GM13976 (cell line): Measurements from ENCODE around the gene CBLC.

Source experiments
- DNase-seq: peaks from one replicate; pipeline ENCODE4 v3.0.0; 2012; ENCODE audit warnings: low spot score
- in situ Hi-C: fragments of 300-500 bp; cut with MboI; formaldehyde crosslinking; loops from one replicate; pipeline ENCODE4 v1.12.0; 2022; ENCODE audit warnings: low sequenced_read_pairs, mixed read lengths, inconsistent platforms; ENCODE audit not compliant: unreplicated experiment
- TF ChIP-seq, protein P1 (sequence below): IDR thresholded peaks from 2 replicates; pipeline ENCODE4 v1.5.1; 2012; ENCODE audit warnings: borderline replicate concordance, mild to moderate bottlenecking; ENCODE audit not compliant: insufficient read depth; ENCODE audit errors: extremely low read depth, missing control alignments, control extremely low read depth

The CBLC gene, protein sequence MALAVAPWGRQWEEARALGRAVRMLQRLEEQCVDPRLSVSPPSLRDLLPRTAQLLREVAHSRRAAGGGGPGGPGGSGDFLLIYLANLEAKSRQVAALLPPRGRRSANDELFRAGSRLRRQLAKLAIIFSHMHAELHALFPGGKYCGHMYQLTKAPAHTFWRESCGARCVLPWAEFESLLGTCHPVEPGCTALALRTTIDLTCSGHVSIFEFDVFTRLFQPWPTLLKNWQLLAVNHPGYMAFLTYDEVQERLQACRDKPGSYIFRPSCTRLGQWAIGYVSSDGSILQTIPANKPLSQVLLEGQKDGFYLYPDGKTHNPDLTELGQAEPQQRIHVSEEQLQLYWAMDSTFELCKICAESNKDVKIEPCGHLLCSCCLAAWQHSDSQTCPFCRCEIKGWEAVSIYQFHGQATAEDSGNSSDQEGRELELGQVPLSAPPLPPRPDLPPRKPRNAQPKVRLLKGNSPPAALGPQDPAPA

DNA sequence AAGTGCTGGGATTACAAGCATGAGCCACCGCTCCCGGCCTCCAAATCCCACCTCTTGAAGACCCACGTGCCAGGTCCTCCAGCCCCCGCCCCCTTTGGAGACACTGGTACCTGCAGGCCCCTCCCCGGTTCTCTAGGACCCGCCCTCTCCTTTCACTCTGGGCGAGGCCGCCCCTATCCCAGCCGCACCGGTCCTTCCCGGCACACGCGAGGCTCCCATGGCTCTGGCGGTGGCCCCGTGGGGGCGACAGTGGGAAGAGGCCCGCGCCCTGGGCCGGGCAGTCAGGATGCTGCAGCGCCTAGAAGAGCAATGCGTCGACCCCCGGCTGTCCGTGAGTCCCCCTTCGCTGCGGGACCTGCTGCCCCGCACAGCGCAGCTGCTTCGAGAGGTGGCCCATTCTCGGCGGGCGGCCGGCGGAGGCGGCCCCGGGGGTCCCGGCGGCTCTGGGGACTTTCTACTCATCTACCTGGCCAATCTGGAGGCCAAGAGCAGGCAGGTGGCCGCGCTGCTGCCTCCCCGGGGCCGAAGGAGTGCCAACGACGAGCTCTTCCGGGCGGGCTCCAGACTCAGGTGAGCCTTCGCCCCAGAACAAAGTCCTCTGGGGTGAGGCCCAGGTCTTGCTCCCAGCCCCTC lies at the start of gene CBLC:
Gene CBLC (plus strand): TSS at position 176 of the 633 bp plus-strand sequence. CDS start 42 bp downstream, at position 218.
- in situ Hi-C loops, result no loop called here
- TF ChIP-seq, protein P1, sequence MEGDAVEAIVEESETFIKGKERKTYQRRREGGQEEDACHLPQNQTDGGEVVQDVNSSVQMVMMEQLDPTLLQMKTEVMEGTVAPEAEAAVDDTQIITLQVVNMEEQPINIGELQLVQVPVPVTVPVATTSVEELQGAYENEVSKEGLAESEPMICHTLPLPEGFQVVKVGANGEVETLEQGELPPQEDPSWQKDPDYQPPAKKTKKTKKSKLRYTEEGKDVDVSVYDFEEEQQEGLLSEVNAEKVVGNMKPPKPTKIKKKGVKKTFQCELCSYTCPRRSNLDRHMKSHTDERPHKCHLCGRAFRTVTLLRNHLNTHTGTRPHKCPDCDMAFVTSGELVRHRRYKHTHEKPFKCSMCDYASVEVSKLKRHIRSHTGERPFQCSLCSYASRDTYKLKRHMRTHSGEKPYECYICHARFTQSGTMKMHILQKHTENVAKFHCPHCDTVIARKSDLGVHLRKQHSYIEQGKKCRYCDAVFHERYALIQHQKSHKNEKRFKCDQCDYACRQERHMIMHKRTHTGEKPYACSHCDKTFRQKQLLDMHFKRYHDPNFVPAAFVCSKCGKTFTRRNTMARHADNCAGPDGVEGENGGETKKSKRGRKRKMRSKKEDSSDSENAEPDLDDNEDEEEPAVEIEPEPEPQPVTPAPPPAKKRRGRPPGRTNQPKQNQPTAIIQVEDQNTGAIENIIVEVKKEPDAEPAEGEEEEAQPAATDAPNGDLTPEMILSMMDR, result no peak
- DNase-seq, result no peak

DNA sequence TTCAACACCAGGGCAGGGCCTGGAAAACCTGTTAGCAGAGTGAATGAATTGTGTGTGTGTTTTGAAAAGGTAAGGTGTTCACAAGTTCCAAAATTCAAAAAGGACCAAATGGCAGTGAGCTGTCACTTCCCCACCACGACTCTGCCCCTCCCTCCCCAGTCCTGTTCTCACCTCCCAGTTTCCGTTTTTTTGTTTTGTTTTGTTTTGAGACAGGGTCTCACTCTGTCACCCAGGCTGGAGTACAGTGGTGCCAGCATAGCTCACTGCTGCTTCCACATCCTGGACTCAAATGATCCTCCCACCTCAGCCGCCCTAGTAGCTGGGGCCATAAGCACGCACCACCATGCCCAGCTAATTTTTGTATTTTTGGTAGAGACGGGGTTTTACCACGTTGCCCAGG lies 49.5 kb upstream of the CBLC start:
- TF ChIP-seq, protein P1, result no peak
- DNase-seq, result no peak
- in situ Hi-C loops, result no loop called here

DNA sequence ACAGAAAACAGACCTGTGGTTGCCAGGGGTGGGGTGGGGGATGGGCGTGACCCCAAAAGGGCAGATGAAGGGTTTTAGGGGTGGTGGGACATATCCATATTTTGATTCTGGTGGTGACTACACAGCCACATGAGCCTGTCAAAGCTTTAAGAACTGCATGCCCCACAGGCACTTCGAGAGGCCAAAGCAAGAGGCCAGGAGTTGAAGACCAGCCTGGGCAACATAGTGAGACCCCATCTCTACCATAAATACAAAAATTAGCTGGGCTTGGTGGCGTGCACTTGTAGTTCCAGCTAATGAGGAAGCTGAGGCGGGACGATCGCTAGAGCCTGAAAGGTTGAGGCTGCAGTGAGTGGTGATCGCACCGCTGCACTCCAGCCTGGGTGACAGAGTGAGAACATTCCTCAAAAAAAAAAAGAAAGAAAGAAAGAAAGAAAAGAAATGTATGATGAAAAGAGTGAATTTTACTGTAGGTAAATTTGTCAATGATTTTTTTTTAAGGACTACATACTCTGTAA lies 48.1 kb upstream of the CBLC start:
- TF ChIP-seq, protein P1, result no peak
- DNase-seq, result no peak

DNA sequence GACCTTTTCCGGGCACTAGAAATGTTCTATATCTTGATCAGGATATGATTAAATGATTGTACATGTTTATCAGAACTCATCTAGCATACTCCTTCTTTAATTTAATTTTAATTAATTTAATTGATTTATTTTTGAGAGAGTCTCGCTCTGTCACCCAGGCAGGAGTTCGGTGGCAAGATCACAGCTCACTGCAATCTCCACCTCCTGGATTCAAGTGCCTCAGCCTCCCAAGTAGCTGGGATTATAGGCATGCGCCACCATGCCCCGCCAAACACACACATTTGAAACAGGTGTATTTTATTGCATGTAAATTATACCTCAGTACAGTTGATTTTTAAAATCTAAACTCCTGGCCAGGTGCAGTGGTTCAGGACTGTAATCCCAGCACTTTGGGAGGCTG lies 46.6 kb upstream of the CBLC start:
- TF ChIP-seq, protein P1, result no peak
- in situ Hi-C loops, result no loop called here
- no peak for DNase-seq

More for the DNA sequence above, 48.1 kb upstream of the CBLC start:
- in situ Hi-C loops, result no loop called here

DNA sequence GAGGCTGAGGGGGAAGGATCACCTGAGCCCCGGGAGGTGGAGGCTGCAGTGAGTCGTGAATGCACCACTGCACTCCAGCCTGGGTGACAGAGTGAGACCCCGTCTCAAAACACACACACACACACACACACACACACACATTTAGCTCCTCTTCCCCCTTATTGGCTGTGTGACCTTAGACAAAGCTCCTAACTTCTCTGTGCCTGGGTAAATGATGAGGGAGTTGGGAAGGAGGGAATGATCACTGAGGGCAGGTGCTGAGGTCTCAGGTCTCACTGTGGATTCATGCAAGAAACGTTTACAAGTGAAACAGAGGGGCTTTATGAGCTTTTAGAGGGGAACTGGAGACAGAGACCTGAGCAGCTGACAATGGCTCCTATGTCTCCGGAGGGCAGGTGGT lies 46.1 kb upstream of the CBLC start:
- in situ Hi-C loops, result no loop called here

DNA sequence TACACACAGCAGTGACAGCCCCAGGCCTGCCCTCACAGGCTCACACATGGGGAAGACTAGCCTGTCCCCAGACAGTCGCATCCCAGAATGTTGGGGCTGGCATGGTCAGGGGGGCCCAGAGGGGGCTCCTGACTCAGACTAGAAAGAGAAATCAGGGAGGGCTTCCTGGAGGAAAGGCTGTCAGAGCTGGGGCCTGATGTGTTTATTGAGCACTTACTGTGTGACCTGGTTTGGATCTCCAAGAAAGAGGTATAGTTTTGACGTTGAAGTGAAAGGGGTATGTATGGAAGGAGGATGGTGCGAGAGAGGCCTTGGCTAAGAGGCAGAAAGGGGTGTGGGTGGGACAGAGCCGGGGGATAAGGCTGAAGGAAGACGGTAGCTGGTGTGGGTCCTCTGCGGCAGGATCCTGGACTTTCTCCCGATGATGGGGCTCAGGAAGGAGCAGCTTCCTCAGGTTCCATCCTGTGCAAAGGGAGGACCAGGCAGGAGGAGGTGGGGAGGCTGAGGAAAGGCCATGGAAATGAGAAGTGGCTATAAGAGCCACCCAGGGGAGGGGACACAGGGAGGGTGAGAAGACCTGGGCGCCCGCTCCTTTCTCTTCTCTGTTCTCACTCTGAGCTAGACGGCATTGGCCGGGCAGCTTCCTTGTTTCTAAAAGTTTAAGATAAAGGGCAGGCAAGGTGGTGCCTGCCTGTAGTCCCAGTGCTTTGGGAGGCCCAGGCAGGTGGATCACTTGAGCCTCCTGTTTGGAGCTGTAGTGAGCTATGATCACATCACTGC lies 45.3 kb upstream of the CBLC start:
- TF ChIP-seq, protein P1, result no peak
- in situ Hi-C loops, result no loop called here
- DNase-seq, result no peak

More for the DNA sequence above, 46.1 kb upstream of the CBLC start:
- no peak for DNase-seq
- TF ChIP-seq, protein P1, result no peak
